Lower lobe of right lung (tissue), 2 donors: ENCODE results near the gene TLL1. TPM values are rescaled to one million over a fixed set of nuclear protein-coding genes. Genes with fewer than 3 reads are reported as not detected.

ENCODE experiments used
- ATAC-seq, 2 donors: fragments of 200-7000 bp; cut with Tn5 transposase; one replicate each; pipeline ENCODE4 v1.9.1; 2020 to 2022; ENCODE audit warnings: mild to moderate bottlenecking in 2 of 2, moderate library complexity in 2 of 2
- DNase-seq: peaks from one replicate; pipeline ENCODE4 v3.0.0-alpha.2; 2020
- H3K27ac ChIP-seq: fragments of 200-600 bp; one replicate; pipeline ENCODE4 v1.8.0; 2022
- H3K27me3 ChIP-seq: fragments of 200-600 bp; one replicate; pipeline ENCODE4 v1.8.0; 2022; ENCODE audit warnings: low read depth
- H3K36me3 ChIP-seq: fragments of 200-600 bp; one replicate; pipeline ENCODE4 v1.8.0; 2022; ENCODE audit warnings: mild to moderate bottlenecking
- H3K4me1 ChIP-seq: fragments of 200-600 bp; one replicate; pipeline ENCODE4 v1.8.0; 2022
- H3K4me3 ChIP-seq: fragments of 200-600 bp; one replicate; pipeline ENCODE4 v1.8.0; 2022; ENCODE audit warnings: mild to moderate bottlenecking
- H3K9me3 ChIP-seq: fragments of 200-600 bp; one replicate; pipeline ENCODE4 v1.8.0; 2022
- CTCF ChIP-seq: fragments of 200-600 bp; IDR thresholded peaks from one replicate; pipeline ENCODE4 v1.8.0; 2022; ENCODE audit warnings: antibody characterized with exemption, mild to moderate bottlenecking
- intact Hi-C: fragments of 100-400 bp; cut with DNase I; formaldehyde crosslinking; loops from one replicate; pipeline ENCODE4 v1.11.0; 2022
- total RNA-seq: library from RNA; stranded (reverse); fragmentation: NEBNext Ultra II Directional; extraction: Animal tissue kit (Norgen Biotek cat#: 25700); gene quantifications from one replicate; pipeline ENCODE4 v1.2.1, GENCODE V29; 2021
- donor health status: DM: no; HTN: yes; CAD: no; lungs with severe emphysema.

Gene TLL1
- total RNA-seq, 1 donor from 2014 or later: 4.7 TPM

DNA sequence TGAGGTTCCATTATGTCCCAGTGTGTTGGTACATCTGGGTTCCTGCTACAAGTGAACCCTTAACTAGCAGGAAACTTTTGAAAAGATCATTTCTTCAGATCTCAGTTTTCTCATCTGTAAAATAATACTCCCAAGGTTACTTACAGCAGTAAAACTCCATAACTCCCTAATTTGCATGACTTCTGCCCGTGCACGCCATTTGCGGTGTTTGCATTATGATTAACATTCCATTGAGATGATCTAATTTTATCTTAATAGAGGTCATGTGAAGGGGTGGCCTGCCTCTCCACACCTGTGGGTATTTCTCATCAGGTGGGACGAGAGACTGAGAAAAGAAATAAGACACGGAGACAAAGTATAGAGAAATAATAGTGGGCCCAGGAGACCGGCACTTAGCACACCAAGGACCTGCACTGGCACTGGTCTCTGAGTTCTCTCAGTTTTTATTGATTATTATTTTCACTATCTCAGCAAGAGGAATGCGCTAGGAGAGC, 219.8 kb downstream of the TLL1 start:
- Histone ChIP-seq H3K4me1 (no peaks in the 10 kb centered on the region), H3K4me3 (no peak overlapping the region), H3K27ac (no peak overlapping the region), H3K36me3 (no peaks in the 10 kb centered on the region), H3K27me3 (no peaks in the 10 kb centered on the region), H3K9me3 (no peaks in the 10 kb centered on the region)
- ATAC-seq (no peak), DNase-seq (no peak)
- intact Hi-C loops: no loop called here
- no peak for TF ChIP-seq CTCF

DNA sequence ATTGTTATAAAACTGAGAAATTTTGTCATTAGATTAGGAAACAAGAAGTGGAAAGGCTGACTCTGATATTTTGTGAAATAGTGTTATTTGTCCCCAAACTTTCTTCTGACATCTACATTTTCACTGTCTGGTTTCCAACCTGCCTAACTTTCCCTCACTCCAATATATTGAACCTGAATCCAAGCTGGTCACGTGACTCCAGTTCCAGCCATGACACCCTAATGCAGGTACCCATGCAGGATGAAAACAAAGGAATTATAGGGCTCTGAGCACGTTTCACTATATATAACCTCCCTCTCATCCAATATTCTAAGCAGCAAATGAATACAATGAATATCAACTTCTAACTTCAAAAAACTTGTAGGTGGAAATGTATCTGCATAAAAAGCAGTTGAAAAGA, 231.6 kb downstream of the TLL1 start:
- DNase-seq (no peak), ATAC-seq (no peak)
- TF ChIP-seq CTCF: no peak
- Histone ChIP-seq H3K27ac (no peak overlapping the region), H3K27me3 (no peaks in the 10 kb centered on the region), H3K4me3 (no peak overlapping the region), H3K9me3 (no peaks in the 10 kb centered on the region), H3K4me1 (no peaks in the 10 kb centered on the region), H3K36me3 (no peaks in the 10 kb centered on the region)
- intact Hi-C loops: no loop called here

GRCh38 chr4:166121897-166122296, 248.9 kb downstream of the TLL1 start:
- intact Hi-C loops: no loop called here
- Histone ChIP-seq H3K4me1 (no peaks in the 10 kb centered on the region), H3K4me3 (no peak overlapping the region), H3K27ac (no peak overlapping the region), H3K9me3 (no peaks in the 10 kb centered on the region), H3K36me3 (no peaks in the 10 kb centered on the region), H3K27me3 (no peaks in the 10 kb centered on the region)
- no peak for TF ChIP-seq CTCF
- DNase-seq (no peak), ATAC-seq (no peak)

DNA sequence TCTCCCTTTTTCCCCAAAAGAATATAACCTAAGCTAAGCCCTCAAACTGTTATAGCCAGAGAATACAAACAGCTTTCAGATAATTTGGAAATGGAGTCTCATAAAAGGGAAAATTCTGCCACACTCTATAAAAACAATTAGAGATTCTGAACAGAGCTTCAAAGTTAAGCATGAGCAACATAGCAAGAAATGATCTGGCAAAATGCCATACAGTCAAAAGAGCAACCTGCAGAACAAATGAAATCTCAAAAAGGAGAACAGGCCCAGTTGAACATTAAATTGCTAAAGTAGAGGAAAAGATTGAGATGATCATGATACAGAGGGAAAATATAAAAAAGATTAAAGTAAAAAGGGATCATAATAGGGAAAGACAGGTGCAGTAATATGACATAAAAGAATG, 250.5 kb downstream of the TLL1 start:
- Histone ChIP-seq H3K9me3 (no peaks in the 10 kb centered on the region), H3K4me1 (no peaks in the 10 kb centered on the region), H3K27ac (no peak overlapping the region), H3K36me3 (no peaks in the 10 kb centered on the region), H3K27me3 (no peaks in the 10 kb centered on the region), H3K4me3 (no peak overlapping the region)
- DNase-seq: no peak
- intact Hi-C loops: no loop called here
- ATAC-seq: no peak
- TF ChIP-seq CTCF: no peak

DNA sequence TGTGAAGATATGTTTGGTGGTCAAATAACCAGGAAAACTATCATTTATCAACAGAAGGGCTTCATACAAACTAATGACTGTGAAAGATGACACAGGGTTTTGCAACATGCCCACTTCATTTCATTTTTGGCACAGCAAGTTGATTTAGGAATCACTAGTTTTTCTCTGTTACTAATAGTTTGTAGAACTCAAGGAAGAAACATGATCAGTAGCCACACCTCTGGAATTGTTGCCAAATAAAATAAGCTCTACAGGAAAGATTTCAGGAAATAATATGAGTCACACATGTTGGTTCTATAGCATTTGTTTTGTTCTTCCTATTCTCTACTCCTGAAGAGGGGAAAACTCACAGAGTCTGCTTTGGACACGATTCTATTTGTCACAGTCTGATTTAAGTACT, 255.4 kb downstream of the TLL1 start:
- H3K4me1 ChIP-seq: no peaks in the 10 kb centered on the region
- no peak for TF ChIP-seq CTCF
- intact Hi-C loops: no loop called here
- no peak overlapping the region for H3K4me3 ChIP-seq
- no peaks in the 10 kb centered on the region for H3K9me3 ChIP-seq
- ATAC-seq: no peak
- no peak for DNase-seq
- no peak overlapping the region for H3K27ac ChIP-seq
- H3K36me3 ChIP-seq: no peaks in the 10 kb centered on the region
- no peaks in the 10 kb centered on the region for H3K27me3 ChIP-seq

GRCh38 chr4:166134285-166134684, 261.2 kb downstream of the TLL1 start:
- H3K36me3 ChIP-seq: no peaks in the 10 kb centered on the region
- DNase-seq (no peak), ATAC-seq (no peak)
- H3K27ac ChIP-seq: no peak overlapping the region
- no peak overlapping the region for H3K4me3 ChIP-seq
- TF ChIP-seq CTCF: no peak
- no peaks in the 10 kb centered on the region for H3K27me3 ChIP-seq
- no peaks in the 10 kb centered on the region for H3K9me3 ChIP-seq
- H3K4me1 ChIP-seq: no peaks in the 10 kb centered on the region
- intact Hi-C loops: no loop called here
